Natural killer cell (primary cell): ENCODE measurements around the gene PPP2R5C. TPM values are rescaled to one million over a fixed set of nuclear protein-coding genes. Genes with fewer than 3 reads are reported as not detected.
A peak's percentile ranks its signal among the peaks of the same experiment; 100 is the strongest.

Experiments
- ATAC-seq, 3 donors: fragments of 150-1000 bp in 2 of 3; fragments of 200-7000 bp in 1 of 3; cut with Tn5 transposase; 1 replicate in 1 of 3; 2 replicates in 2 of 3; pipeline ENCODE4 v1.10.0; 2021; ENCODE audit warnings: mild to moderate bottlenecking in 2 of 3, moderate library complexity in 2 of 3
- DNase-seq, 2 donors: peaks; one replicate each; pipeline versions ENCODE4 v3.0.0 to v3.0.0-alpha.2; 2013 to 2021; ENCODE audit warnings: mixed read lengths in 1 of 2
- H3K27ac ChIP-seq: one replicate; pipeline ENCODE4 v1.5.1; 2013; ENCODE audit warnings: mild to moderate bottlenecking, low read length
- H3K27me3 ChIP-seq: one replicate; pipeline ENCODE4 v1.6.1; 2013; ENCODE audit warnings: low read length; ENCODE audit not compliant: control insufficient read depth, insufficient read depth
- H3K36me3 ChIP-seq: one replicate; pipeline ENCODE4 v1.6.1; 2013; ENCODE audit warnings: low read length; ENCODE audit not compliant: control insufficient read depth, insufficient read depth
- H3K4me1 ChIP-seq: one replicate; pipeline ENCODE4 v1.6.1; 2013; ENCODE audit warnings: low read length; ENCODE audit not compliant: control insufficient read depth, insufficient read depth
- H3K4me3 ChIP-seq: one replicate; pipeline ENCODE4 v1.5.1; 2013; ENCODE audit warnings: low read length
- H3K9me3 ChIP-seq: one replicate; pipeline ENCODE4 v1.6.1; 2013; ENCODE audit warnings: low read length; ENCODE audit not compliant: control insufficient read depth, insufficient read depth
- H3K27ac Mint-ChIP-seq, 2 donors: one replicate each; pipeline ENCODE4 v1.8.0; 2022; ENCODE audit warnings: mild to moderate bottlenecking in 2 of 2, mixed read lengths in 2 of 2, moderate library complexity in 1 of 2
- H3K27me3 Mint-ChIP-seq, 2 donors: one replicate each; pipeline ENCODE4 v1.8.0; 2022; ENCODE audit warnings: low read depth in 2 of 2, mixed read lengths in 2 of 2
- H3K36me3 Mint-ChIP-seq: one replicate; pipeline ENCODE4 v1.8.0; 2022; ENCODE audit warnings: mixed read lengths
- H3K4me1 Mint-ChIP-seq, 2 donors: one replicate each; pipeline ENCODE4 v1.8.0; 2022; ENCODE audit warnings: mixed read lengths in 2 of 2
- H3K4me3 Mint-ChIP-seq: one replicate; pipeline ENCODE4 v1.8.0; 2022; ENCODE audit warnings: mild to moderate bottlenecking, moderate library complexity, mixed read lengths
- H3K9me3 Mint-ChIP-seq, 2 donors: one replicate each; pipeline ENCODE4 v1.8.0; 2022; ENCODE audit warnings: mixed read lengths in 2 of 2
- CTCF ChIP-seq: fragments of 200-600 bp; IDR thresholded peaks from one replicate; pipeline ENCODE4 v1.8.0; 2022; ENCODE audit warnings: antibody characterized with exemption
- WGBS: methylation state at CpG from one replicate; pipeline ENCODE4 v1.1.7; 2013; ENCODE audit warnings: missing lambda C conversion rate; ENCODE audit not compliant: insufficient coverage; 5-methylcytosine and 5-hydroxymethylcytosine counted together
- intact Hi-C: fragments of 100-400 bp; cut with micrococcal nuclease; formaldehyde crosslinking; loops from one replicate; pipeline ENCODE4 v1.14.2; 2022
- total RNA-seq, 4 donors: library from RNA; stranded (reverse); fragments of 120-200 nt in 1 of 4; gene quantifications; one replicate each; pipeline versions ENCODE4 v1.2.3 to v1.2.4, GENCODE V29; 2013 to 2022

Gene PPP2R5C
- total RNA-seq, 3 donors from 2014 or later (not counting 1 experiment from before 2014, with no cell fraction given) = 716 to 779 (median 736) TPM

GRCh38 chr14:101917413-101918017, 156.0 kb downstream of the PPP2R5C start:
- Histone ChIP-seq H3K27ac (no peak overlapping the region), H3K27me3 (no peaks in the 10 kb centered on the region), H3K4me1 (no peaks in the 10 kb centered on the region), H3K9me3 (no peaks in the 10 kb centered on the region), H3K36me3 (peaks cover 63% of the 10 kb centered on the region), H3K4me3 (no peak overlapping the region)
- no peak overlapping the region for H3K4me3 Mint-ChIP-seq
- no peaks in the 10 kb centered on the region for H3K36me3 Mint-ChIP-seq
- H3K9me3 Mint-ChIP-seq = no peaks in the 10 kb centered on the region
- peaks cover 18 to 24% of the 10 kb centered on the region in 2 donors for H3K4me1 Mint-ChIP-seq
- intact Hi-C loops = no loop called here
- peak in 1 of 3 donors; percentile 30 for ATAC-seq
- no peak for TF ChIP-seq CTCF
- DNase-seq = no peak
- H3K27me3 Mint-ChIP-seq = no peaks in the 10 kb centered on the region
- peak overlapping the region; percentile 88 for H3K27ac Mint-ChIP-seq
- WGBS = 85% methylated on average over 17 of the region's 17 CpGs

- TF ChIP-seq CTCF = no peak
- DNase-seq (no peak), ATAC-seq (no peak)
- Histone ChIP-seq H3K4me1 (no peaks in the 10 kb centered on the region), H3K4me3 (no peak overlapping the region), H3K9me3 (no peaks in the 10 kb centered on the region), H3K27me3 (no peaks in the 10 kb centered on the region), H3K36me3 (peaks cover 63% of the 10 kb centered on the region), H3K27ac (no peak overlapping the region)
- H3K4me1 Mint-ChIP-seq = peaks cover 18 to 24% of the 10 kb centered on the region in 2 donors
- H3K9me3 Mint-ChIP-seq = no peaks in the 10 kb centered on the region
- WGBS = 96% methylated on average over 10 of the region's 22 CpGs
- H3K27me3 Mint-ChIP-seq = no peaks in the 10 kb centered on the region
- no peak overlapping the region for H3K4me3 Mint-ChIP-seq
- peak overlapping the region; percentile 88 for H3K27ac Mint-ChIP-seq
- intact Hi-C loops = no loop called here
- H3K36me3 Mint-ChIP-seq = no peaks in the 10 kb centered on the region
Measured at GRCh38 chr14:101918065-101918989, 156.8 kb downstream of the PPP2R5C start.

- H3K4me3 ChIP-seq = no peak overlapping the region
- H3K27me3 ChIP-seq = no peaks in the 10 kb centered on the region
- H3K9me3 Mint-ChIP-seq = no peaks in the 10 kb centered on the region
- H3K9me3 ChIP-seq = no peaks in the 10 kb centered on the region
- no peaks in the 10 kb centered on the region for H3K36me3 Mint-ChIP-seq
- H3K4me1 ChIP-seq = no peaks in the 10 kb centered on the region
- WGBS = 89% methylated on average over 4 of the region's 4 CpGs
- H3K4me3 Mint-ChIP-seq = no peak overlapping the region
- peaks cover 53% of the 10 kb centered on the region for H3K36me3 ChIP-seq
- TF ChIP-seq CTCF = no peak
- ATAC-seq (no peak), DNase-seq (no peak)
- intact Hi-C loops = no loop called here
- H3K4me1 Mint-ChIP-seq = peaks cover 18 to 24% of the 10 kb centered on the region in 2 donors
- H3K27ac ChIP-seq = no peak overlapping the region
- H3K27me3 Mint-ChIP-seq = no peaks in the 10 kb centered on the region
- H3K27ac Mint-ChIP-seq = peak overlapping the region; percentile 51 to 73
Measured at GRCh38 chr14:101920271-101920670, 158.8 kb downstream of the PPP2R5C start.
